ENCODE results near the gene GINS2.

GINS2 gene

GRCh38 chr16:85665929-85666328 is 22.8 kb downstream of the GINS2 start:
- DNase-seq: no peak

GRCh38 chr16:85665373-85665740 is 23.4 kb downstream of the GINS2 start:
- no peak for DNase-seq

GRCh38 chr16:85664580-85665372 is 24.0 kb downstream of the GINS2 start:
- no peak for DNase-seq

- peak; percentile 50 for DNase-seq
Observed at GRCh38 chr16:85663891-85664321, 24.8 kb downstream of the GINS2 start.

- DNase-seq: no peak
Observed at GRCh38 chr16:85662976-85663830, 25.6 kb downstream of the GINS2 start.

GRCh38 chr16:85662482-85662812 is 26.3 kb downstream of the GINS2 start:
- DNase-seq: no peak

GRCh38 chr16:85661740-85662481 is 26.8 kb downstream of the GINS2 start:
- no peak for DNase-seq

GRCh38 chr16:85660843-85661739 is 27.7 kb downstream of the GINS2 start:
- no peak for DNase-seq

- no peak for DNase-seq
Observed at GRCh38 chr16:85659805-85660511, 28.8 kb downstream of the GINS2 start.

- DNase-seq: no peak
Observed at GRCh38 chr16:85659336-85659735, 29.4 kb downstream of the GINS2 start.

GRCh38 chr16:85658504-85659326 is 30.0 kb downstream of the GINS2 start:
- DNase-seq: no peak

- DNase-seq: no peak
Observed at GRCh38 chr16:85657996-85658395, 30.8 kb downstream of the GINS2 start.

- no peak for DNase-seq
Observed at GRCh38 chr16:85657267-85657650, 31.5 kb downstream of the GINS2 start.

GRCh38 chr16:85656351-85657266 is 32.1 kb downstream of the GINS2 start:
- DNase-seq: no peak

GRCh38 chr16:85655216-85656129 is 33.3 kb downstream of the GINS2 start:
- DNase-seq: no peak

GRCh38 chr16:85654251-85655095 is 34.3 kb downstream of the GINS2 start:
- DNase-seq: no peak

GRCh38 chr16:85653290-85653891 is 35.4 kb downstream of the GINS2 start:
- DNase-seq: no peak
